Ovary (tissue), 3 donors: ENCODE measurements around the gene DENND1B.

ENCODE experiments used
- CTCF ChIP-seq, 3 donors: fragments of 450-650 bp in 2 of 3; fragments of 200-600 bp in 1 of 3; IDR thresholded peaks; one replicate each; pipeline versions ENCODE4 v1.5.1 to v1.8.0; 2016 to 2022; ENCODE audit warnings: antibody characterized with exemption in 3 of 3, mild to moderate bottlenecking in 1 of 3
- EP300 ChIP-seq: sonication (generic); formaldehyde crosslinking; IDR thresholded peaks from one replicate; pipeline ENCODE4 v1.6.1; 2017; ENCODE audit warnings: antibody characterized with exemption
- POLR2A ChIP-seq: fragments of 450-650 bp; IDR thresholded peaks from one replicate; pipeline ENCODE4 v1.6.1; 2017; ENCODE audit warnings: antibody characterized with exemption, mild to moderate bottlenecking, moderate library complexity
- donor health status: DM: no; HTN: no; CAD: no.

GRCh38 chr1:197649188-197649587, 126.1 kb downstream of the DENND1B start:
- TF ChIP-seq CTCF (IDR thresholded peaks at IDR 0.05) (no peak), POLR2A (no peak), EP300 (no peak)
